ENCODE data around the gene METRNL.
"Not testable (repeated sequence)": the region's sequence is repeated elsewhere in the genome, so short reads cannot be mapped to it uniquely, and the experiment has no call there.

- TF ChIP-seq CTCF (IDR thresholded peaks at IDR 0.05); ZFX (IDR thresholded peaks at IDR 0.05; ENCODE audit: borderline replicate concordance): not testable (repeated sequence)
These were observed 60.3 kb downstream of the METRNL start for GRCh38 chr17:83139541-83140248.

Data from 22Rv1 (cell line).